HG03442 (cell line): ENCODE results near the gene VPREB1.
"Not testable (repeated sequence)": the region's sequence is repeated elsewhere in the genome, so short reads cannot be mapped to it uniquely, and the experiment has no call there.

Experiments used
- ATAC-seq: cut with Tn5 transposase; IDR thresholded peaks from one replicate; pipeline ENCODE4 v1.9.1; 2021; ENCODE audit warnings: mild to moderate bottlenecking, moderate library complexity; ENCODE audit not compliant: unreplicated experiment

The VPREB1 gene

DNA sequence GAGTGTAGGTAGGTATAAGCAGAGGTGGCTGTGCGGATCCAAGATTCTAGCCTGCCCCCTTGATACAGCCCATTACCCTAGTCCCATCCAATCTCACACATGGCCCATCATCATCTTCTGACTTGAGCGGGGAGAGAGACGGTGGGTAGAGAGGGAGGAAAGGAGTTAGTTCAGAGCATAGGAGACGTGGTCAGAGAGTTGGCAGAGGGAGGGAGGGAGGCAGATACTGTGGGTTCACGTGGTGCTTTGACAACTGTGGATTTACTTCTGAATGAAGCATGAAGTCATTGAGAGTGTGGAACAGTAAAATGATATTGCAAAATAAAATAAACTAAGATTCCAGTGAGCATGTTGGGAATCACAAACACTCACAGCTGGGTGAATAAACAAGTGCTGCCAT lies 31.4 kb upstream of the VPREB1 start:
- no peak for ATAC-seq

DNA sequence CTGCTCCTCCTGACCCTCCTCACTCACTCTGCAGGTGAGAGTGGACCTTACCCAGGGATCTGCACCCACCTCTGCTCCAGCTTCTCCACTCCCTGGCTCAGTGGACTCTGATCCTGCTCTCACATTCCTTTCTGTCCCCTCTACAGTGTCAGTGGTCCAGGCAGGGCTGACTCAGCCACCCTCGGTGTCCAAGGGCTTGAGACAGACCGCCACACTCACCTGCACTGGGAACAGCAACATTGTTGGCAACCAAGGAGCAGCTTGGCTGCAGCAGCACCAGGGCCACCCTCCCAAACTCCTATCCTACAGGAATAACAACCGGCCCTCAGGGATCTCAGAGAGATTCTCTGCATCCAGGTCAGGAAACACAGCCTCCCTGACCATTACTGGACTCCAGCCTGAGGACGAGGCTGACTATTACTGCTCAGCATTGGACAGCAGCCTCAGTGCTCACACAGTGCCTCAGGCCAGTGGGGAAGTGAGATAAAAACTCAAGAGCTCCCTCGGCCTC lies 29.7 kb upstream of the VPREB1 start:
- ATAC-seq, result no peak

DNA sequence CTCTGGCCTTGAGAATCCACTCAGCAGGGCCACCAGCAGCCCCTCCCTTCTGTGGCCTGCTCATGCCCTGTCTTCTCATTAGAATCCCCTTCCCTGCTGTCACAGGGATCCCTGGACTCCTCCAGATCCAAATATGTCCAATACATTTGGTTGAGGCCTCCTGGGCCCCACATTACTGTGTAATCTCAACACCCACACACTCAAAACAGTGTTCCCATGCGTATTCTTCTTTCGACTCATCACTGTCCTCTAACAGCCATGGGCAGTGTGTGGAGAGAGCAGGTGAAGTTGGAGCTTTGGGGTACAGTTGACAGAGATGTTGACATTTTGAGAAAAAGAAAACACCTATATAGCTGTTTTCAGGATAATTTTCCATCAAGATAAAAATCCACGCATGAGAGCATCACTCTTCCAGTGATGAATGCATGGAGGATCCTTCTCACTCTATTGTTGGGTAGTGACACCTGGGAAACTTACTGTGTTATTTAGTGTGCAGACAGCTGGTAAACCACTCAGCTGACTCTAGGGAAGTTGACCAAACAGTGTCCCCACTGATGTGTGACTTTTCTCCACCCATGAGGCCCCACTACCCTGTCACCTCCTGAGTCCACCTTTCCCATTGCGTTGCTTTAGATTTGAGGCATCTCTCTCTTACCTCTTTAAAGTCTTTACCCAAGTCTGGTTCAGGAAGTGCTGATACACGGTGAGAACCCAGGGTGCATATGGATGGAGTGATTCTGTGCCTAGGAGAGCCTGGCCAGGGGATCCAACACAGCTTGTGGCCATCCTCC lies 28.7 kb upstream of the VPREB1 start:
- no peak for ATAC-seq

DNA sequence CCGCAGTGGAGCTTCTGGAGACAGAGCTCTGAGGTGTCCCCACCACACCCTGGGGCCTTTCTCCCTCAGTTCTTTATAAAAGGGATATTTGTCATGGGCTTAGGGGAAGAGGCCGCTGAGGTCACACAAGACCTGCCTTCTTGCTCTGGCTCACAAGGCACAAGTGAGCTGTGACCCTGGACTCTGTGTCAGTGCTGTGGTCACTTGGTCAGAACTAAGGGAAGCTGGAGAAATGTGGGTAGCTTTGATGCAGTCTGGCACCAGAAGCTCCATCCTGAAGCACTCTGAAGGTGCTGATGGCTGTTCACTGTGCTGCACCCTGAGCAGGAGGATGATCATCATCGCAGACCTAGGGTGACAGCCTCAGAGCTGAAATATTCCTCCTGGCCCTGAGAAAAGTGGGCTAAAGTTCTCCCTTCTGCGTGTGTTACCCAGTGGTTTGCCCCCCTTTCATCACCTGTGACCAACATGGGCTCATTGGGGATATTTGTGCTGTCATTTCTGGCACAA lies 28.1 kb upstream of the VPREB1 start:
- ATAC-seq, result no peak

DNA sequence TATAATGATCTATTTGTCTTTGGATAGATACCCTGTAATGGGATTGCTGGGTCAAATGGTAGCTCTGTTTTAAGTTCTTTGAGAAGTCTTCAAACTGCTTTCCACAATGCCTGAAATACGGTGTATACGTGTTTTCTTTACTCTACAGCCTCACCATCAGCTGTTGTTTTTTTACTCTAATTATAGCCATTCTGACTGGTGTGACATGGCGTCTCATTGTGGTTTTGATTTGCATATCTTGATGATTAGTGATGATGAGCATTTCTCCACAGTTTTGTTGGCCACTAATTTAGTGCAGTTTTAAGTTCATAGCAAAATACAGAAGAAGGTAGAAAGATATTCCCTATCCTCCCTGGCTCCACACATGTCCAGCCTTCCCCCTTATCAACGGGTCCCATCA lies 26.3 kb upstream of the VPREB1 start:
- ATAC-seq, result no peak

DNA sequence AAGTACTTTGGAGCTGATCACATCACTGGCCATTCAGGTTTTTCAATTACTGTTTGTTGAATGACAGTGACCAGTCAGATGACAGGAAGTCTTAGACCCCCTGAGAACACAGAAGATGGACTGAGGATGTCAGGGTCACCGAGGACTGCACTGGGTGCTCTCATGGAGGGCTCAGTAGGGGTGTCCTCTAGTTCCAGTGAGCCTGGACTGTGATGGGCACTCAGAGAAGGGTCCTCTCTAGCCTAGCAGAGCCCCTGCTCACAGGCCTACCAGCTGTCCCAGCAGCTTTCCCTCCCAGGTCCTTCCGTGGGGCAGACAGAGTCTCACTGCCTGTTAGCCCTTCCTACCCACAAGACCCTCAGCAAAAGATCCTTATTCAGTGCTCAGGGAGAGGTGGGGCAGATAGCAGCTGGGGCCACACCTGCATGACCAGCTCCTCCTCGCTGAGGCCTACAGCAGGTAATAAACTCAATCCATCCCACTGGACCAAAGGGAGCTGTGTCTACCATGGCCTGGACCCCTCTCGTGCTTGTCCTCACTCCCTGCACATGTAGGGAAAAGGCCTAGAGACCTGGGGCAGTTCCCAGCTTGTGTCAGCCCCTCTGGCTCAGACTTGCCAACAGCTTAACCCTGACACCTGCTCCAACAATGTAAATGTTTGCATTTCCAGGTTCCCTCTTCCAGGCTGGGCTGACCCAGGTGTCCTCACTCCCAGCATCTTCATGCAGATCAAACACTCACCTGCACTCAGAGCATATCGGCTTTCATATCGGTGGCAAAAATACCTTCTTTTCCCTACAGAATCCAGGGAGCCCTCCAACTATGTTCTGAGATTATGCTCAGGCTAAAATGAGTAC lies 25.2 kb upstream of the VPREB1 start:
- no peak for ATAC-seq

DNA sequence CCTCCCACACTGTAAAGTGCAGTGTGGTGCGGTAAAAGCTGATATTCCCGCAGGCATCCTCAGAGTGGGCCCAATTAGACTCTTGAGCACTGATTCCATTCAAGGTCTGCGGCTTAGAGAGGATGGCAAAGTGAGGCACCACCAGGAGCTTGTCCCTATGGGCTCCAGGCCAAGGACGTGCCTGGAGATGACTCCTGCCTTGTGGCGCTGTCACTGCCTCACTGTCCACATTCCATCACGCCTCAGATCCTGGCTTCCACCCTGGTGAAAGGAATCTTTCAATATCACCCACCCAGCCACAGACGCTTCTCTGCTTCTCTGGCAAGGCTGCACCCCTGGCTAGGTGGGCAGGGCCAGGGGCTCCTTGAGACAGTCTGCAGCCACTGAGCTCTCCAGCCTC lies 23.5 kb upstream of the VPREB1 start:
- ATAC-seq, result not testable (repeated sequence)

DNA sequence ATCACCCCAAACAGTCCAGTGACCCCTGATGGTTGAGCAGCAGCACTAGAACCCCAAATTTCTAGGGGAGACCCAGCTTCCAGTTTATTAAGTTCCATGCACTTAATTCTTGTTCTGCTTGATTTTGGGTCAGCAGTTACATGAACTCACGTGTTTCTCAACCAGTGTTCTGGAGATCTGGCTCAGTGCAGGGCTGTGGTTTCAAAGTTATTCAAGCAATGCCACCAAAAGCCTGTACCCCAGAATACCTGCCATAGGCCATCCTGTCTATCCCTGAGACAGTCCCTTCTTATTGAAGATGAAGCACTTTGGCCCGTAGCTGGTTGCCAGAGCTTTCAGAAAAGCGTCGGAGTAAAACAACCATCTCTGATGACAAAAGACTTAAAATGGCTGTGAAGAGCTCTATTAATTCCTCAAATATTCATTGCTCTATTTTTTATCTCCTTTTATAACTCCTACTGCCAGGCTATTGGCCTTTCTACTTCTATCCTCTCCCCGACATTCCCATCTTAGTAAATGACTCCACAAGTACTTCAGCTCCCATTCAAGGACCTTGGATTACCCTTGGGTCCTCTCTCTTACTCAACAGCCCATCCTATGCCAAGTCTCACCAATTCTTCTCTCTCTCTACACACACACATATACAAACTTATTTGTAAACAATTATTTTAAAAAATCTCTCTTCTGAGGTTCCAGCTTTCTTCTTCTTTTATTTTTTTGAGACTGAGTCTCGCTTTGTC lies 18.0 kb upstream of the VPREB1 start:
- ATAC-seq, result no peak

DNA sequence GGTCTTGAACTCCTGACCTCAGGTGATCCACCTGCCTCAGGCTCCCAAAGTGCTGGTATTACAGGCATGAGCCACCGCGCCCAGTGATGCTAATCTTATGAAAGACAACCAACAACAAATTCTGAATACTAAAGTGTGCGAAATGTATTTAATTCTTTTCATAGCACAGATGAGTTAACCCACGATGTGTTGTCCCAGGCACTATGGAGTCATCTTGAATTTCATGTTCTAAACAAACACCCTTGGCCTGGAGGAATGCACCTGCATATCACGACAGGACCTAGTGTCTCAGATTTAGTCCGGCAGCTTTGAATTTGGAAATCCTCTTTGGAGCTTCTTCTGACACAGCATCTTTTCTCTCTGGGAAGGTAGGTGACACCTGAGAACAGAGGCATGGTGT lies 16.2 kb upstream of the VPREB1 start:
- ATAC-seq, result no peak

DNA sequence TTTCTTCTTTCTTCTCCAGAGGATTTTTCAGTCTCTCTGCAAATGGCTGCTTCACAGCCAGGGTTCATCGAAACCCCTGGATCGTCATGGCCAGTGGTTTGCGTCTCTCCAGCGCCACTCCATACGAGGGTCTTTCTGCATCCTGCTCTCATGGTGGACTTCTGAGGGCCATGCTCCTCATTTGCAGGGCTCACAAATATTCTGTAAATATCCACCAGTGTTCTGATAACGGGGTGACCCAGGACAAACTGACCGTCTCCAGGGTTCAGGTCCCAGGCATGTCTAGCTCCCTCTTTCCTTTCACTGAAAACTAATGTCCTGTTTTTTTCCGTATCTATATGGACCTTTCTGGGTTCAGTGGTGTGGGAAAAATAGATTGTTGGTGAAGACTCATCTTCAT lies 15.7 kb upstream of the VPREB1 start:
- no peak for ATAC-seq

DNA sequence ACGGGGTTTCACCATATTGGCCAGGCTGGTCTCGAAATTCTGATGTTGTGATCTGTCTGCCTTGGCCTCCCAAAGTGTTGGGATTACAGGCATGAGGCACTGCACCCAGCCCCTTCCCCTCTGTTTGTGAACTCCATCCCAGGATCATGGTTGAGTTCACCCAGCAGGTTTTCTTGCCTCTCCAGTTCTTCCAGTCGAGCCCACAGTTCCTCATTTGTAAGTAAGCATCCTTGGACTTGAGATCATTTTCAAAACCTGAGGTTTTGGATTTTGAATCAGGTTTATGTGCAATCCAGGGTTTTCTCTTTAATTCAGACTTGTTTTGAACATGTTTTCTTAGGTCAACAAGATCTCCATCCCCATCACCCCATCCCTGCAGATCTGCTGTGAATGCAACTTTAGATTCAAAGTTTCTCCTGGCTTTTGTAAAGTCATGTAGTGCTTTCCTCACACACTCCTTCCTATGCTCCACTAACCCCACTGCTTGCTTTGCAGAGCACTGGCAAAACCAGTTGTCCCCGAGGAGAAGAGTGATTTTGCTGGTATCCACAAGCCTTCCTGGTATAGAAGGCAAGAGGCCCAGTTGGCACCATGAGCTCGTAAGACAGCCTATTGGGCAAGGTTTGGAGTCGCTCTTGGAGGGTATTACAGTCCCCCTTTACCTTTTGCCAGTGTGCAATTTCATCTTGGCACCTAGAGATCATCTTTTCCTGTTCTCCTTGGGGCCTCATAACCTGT lies 14.7 kb upstream of the VPREB1 start:
- no peak for ATAC-seq

DNA sequence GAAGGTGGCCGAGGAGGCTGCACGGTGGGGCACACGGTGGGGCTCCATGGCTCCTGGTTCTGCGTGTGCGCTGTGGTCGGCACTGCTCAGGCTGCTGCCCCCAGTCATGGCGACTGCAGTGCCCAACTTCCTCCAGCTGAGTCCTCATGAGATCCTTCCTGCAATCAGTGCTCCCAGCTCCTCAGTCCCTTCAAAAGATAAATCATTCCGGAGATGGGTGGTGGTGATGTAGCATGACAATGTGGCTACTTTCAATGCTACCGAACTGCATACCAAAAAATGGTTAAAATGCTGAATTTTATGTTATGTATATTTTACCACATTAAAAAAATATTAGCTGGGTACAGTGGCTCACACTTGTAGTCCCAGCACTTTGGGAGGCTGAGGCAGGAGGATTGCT lies 14.1 kb upstream of the VPREB1 start:
- no peak for ATAC-seq

DNA sequence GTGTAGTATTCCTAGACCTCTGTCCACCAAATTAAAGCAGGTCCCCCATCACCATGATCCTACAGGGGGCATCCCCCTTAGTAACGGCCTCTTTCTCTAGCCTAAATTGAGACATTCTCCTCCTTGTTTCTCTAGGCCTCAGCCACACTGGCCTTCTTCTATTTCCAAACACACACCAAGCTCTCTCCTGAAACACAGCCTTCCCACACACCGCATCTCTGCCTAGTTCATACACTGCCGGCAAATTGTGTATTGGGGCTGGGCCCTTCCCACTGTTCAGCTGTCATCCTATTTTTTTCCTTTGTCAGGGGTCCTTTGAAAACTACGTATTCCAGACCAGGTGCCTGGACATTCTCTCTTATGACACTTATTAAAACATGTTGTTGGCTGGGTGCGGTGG lies 11.5 kb upstream of the VPREB1 start:
- no peak for ATAC-seq

DNA sequence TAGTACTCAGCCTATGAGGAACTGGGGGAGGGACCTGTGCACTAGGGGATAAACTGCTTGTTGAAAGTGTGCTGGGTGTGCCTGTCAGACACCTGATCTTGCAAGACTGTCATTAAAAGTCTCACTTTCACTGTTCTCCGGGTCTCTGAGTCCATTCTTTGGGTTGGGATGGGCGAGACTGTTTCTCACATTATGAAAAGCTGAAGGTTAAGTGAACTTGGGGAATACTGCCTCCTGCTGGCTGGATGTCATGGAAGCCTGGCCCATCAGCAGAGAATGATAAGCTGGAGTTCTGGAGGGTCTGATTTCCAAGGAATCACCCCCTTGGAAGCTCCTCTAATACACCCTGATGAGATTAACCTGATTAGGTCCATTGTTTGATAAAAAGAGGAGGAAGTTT lies 9.0 kb upstream of the VPREB1 start:
- no peak for ATAC-seq

DNA sequence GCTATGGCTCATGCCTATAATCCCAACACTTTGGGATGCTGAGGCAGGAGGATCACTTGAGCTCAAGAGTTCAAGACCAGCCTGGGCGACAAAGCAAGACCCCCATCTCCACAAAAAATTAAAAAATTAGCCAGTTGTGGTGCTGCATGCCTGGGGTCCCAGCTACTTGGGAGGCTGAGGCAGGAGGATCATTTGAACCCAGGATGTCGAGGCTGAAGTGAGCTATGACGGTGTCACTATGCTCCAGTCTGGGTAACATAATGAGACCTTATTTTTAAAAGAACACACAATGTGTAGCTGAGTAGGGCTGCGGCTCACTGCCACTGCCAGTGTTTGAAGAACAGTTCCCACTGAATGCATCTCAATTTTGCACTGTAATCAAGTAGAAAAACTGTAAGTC lies 7.1 kb upstream of the VPREB1 start:
- ATAC-seq, result no peak

DNA sequence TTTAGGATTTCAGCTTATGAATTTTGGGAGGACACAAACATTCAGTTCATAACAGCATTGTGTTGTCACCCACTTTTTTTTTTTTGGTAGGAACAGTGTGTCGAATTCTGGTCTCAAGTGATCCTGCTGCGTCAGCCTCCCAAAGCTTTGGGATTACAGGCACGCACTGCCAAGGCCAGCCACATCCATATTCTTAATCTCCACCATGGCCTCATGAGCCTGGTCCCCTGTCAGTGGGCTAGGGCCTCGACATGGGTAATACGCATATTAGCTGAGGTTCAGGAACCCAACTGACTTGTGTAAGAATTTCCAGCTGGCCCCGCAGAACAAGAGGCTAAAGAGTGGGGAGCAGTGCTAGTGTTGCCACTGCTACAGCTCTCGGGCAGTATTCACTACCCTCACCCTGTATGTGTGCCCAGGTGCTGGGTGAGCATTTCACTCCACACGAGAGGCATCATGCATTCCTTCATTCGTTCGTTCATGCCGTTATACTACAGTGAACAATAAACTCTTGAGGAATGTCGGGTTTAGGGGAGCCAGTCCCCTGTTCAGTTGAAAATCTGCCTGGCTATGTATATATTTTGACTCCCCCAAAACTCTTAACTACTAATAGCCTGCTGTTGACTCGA lies 5.2 kb upstream of the VPREB1 start:
- ATAC-seq, result no peak

DNA sequence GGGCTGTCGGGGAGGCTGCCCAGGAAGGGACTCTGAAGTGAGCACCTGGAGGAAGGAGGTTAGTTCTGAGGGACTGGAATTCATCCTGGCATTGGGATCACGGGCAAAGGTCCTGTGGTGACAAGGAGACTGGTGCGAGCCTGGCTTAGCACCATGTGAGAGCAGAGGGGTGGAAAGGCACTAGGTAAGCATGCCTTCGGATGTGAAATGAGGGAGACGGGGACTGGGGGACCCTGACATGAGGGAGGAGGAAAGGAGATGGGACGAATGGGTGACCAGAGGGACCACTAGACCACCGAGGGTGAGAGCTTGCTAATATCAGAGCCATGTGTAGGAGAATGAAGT lies 3.1 kb upstream of the VPREB1 start:
- ATAC-seq, result no peak

DNA sequence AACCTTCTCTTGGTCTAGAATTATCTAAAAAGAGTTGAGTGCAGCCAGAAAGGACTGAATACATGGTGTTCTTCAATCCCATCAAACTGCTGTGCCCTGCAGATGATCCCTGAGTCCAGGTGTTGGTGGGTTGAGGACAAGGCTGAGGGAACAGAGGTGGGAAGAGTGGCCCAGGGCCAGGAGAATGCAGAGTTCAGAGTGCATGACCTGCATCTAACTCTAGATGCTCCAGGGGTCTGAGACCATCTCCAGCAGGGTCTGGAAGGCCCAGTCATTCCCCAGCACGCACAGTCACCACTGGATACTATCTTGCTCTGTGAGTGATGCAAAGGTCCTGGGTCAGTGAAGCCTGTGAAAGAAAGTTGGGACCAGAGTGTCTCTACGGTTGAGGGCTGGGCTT lies 2.1 kb upstream of the VPREB1 start:
- no peak for ATAC-seq

DNA sequence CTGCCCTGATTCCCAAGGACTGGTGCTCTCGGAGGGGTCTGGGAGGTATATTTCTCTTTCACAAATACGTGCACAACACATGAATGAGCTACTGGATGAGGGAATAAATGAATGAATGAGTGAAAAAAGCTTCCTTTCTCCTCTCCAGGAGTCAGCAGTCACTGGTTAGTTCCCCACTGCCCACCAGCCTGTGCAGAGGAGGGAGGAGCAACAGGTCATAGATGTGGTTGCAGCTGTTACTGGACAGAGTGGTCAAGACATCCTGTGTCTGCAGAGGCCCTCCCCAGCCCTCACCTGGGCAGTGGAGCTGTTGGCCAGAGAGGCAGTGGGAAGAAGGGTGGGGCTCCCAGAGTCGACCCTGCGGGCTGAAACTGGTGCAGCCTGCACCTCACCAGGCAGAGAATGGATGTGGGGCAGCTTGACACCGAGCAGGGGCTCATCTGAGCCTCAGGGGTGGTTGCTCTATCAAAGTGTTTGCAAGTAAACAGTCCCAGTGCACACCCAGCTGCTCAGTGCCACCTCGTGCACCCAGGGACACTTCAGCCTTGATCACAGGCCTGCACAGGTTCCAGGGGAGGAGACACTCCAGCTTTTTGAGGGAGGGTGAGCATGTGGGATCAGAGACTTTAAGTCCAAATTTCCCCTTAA lies 1.4 kb upstream of the VPREB1 start:
- ATAC-seq, result no peak
